Right lobe of liver (tissue), 6 donors: ENCODE results near the gene MTHFD1L. TPM values are rescaled to one million over a fixed set of nuclear protein-coding genes. Genes with fewer than 3 reads are reported as not detected.

Source experiments
- ATAC-seq, 4 donors: fragments of 200-7000 bp; cut with Tn5 transposase; one replicate each; pipeline ENCODE4 v1.9.1; 2020; ENCODE audit warnings: mild to moderate bottlenecking in 4 of 4, moderate library complexity in 4 of 4
- DNase-seq, 3 donors: peaks; one replicate each; pipeline ENCODE4 v3.0.0-alpha.2; 2020
- H3K27ac ChIP-seq, 3 donors: fragments of 200-600 bp; one replicate each; pipeline ENCODE4 v1.8.0; 2022
- H3K27me3 ChIP-seq, 2 donors: fragments of 200-600 bp; one replicate each; pipeline ENCODE4 v1.8.0; 2022
- H3K36me3 ChIP-seq, 4 donors: fragments of 200-600 bp; sonication (generic) in 1 of 4; one replicate each; pipeline versions ENCODE4 v1.5.1 to v1.8.0; 2017 to 2022; ENCODE audit warnings: control low read depth in 1 of 4
- H3K4me1 ChIP-seq, 4 donors: fragments of 200-600 bp; sonication (generic) in 1 of 4; one replicate each; pipeline versions ENCODE4 v1.5.1 to v1.8.0; 2017 to 2022; ENCODE audit warnings: control low read depth in 1 of 4
- H3K4me3 ChIP-seq, 3 donors: fragments of 200-600 bp; one replicate each; pipeline ENCODE4 v1.8.0; 2022
- H3K9me3 ChIP-seq, 4 donors: fragments of 200-600 bp; sonication (generic) in 1 of 4; one replicate each; pipeline versions ENCODE4 v1.5.1 to v1.8.0; 2017 to 2022; ENCODE audit warnings: control low read depth in 1 of 4
- CTCF ChIP-seq, 4 donors: fragments of 200-600 bp in 3 of 4; fragments of 450-650 bp in 1 of 4; IDR thresholded peaks; one replicate each; pipeline versions ENCODE4 v1.5.1 to v1.8.0; 2016 to 2022; ENCODE audit warnings: antibody characterized with exemption in 4 of 4, mild to moderate bottlenecking in 2 of 4
- POLR2A ChIP-seq: fragments of 450-650 bp; IDR thresholded peaks from one replicate; pipeline ENCODE4 v1.6.1; 2017; ENCODE audit warnings: antibody characterized with exemption, mild to moderate bottlenecking
- WGBS: methylation state at CpG from one replicate; pipeline ENCODE4 v1.1.6; 2018; ENCODE audit warnings: low coverage, low lambda C conversion rate; ENCODE audit not compliant: insufficient coverage; ENCODE audit errors: missing lambda C conversion rate; 5-methylcytosine and 5-hydroxymethylcytosine counted together
- intact Hi-C, 2 donors: fragments of 100-400 bp; cut with DNase I; formaldehyde crosslinking; loops; one replicate each; pipeline versions ENCODE4 v1.11.2 to v1.14.1; 2022
- total RNA-seq, 6 experiments: library from RNA; depleted of rRNA in 2 of 6; stranded (reverse); fragments of >200 nt in 2 of 6; fragmentation: NEBNext Ultra II Directional in 3 of 6; extraction: Animal tissue kit (Norgen Biotek cat#: 25700) in 3 of 6; gene quantifications; one replicate each; pipeline versions ENCODE4 v1.1.0 to v1.2.4, GENCODE V29; 2016 to 2023
- donor health status: DM: no; HTN: yes; CAD: no.
- donor health status: DM: no; HTN: no; CAD: no.
- donor health status: DM: no; HTN: no; CAD: no.
- donor health status: DM: no; HTN: yes; CAD: no.
- donor health status: DM: no; HTN: yes; CAD: no.

MTHFD1L gene
- total RNA-seq, 6 experiments from 2014 or later: 1.7 to 11.5 (median 4.9) TPM

- Histone ChIP-seq H3K9me3 (no peaks in the 10 kb centered on the region), H3K36me3 (no peaks in the 10 kb centered on the region), H3K4me3 (no peak overlapping the region), H3K4me1 (peaks cover 0 to 14% (median 0%) of the 10 kb centered on the region in 4 donors), H3K27ac (no peak overlapping the region), H3K27me3 (no peaks in the 10 kb centered on the region)
- ATAC-seq: no peak
- WGBS: 79% methylated on average over 7 of the region's 9 CpGs
- intact Hi-C loops: no loop called here
- no peak for DNase-seq
- TF ChIP-seq POLR2A (no peak), CTCF (IDR thresholded peaks at IDR 0.05) (no peak)
Measured at GRCh38 chr6:150878347-150879213, 13.1 kb downstream of the MTHFD1L start.

DNA sequence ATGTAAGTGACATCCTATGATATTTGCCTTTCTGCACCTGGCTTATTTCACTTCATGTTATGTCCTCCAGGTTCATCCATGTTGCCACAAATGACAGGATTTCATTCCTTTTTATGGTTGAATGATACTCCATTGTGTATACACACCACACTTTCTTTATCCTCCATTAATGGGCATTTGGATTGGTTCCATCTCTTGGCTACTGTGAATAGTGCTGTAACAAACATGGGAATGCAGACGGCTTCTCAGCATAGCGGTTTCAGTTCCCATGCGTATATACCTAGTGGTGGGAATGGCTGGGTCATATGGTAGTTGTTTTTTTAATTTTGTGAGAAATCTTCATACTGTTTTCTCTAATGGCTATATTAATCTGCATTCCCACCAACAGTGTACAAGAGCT, 14.8 kb downstream of the MTHFD1L start:
- intact Hi-C loops: no loop called here
- H3K27ac ChIP-seq: no peak overlapping the region
- H3K4me1 ChIP-seq: peaks cover 0 to 14% (median 0%) of the 10 kb centered on the region in 4 donors
- H3K36me3 ChIP-seq: no peaks in the 10 kb centered on the region
- TF ChIP-seq CTCF (IDR thresholded peaks at IDR 0.05) (no peak), POLR2A (no peak)
- DNase-seq: no peak
- 100% methylated on average over 3 of the region's 3 CpGs for WGBS
- H3K4me3 ChIP-seq: no peak overlapping the region
- H3K27me3 ChIP-seq: no peaks in the 10 kb centered on the region
- no peaks in the 10 kb centered on the region for H3K9me3 ChIP-seq
- ATAC-seq: no peak

GRCh38 chr6:150881911-150882481, 16.5 kb downstream of the MTHFD1L start:
- Histone ChIP-seq H3K36me3 (no peaks in the 10 kb centered on the region), H3K9me3 (no peaks in the 10 kb centered on the region), H3K27me3 (no peaks in the 10 kb centered on the region), H3K4me1 (peaks cover 0 to 6% (median 0%) of the 10 kb centered on the region in 4 donors), H3K27ac (peak overlapping the region; percentile 13 to 68 (median 38)), H3K4me3 (no peak overlapping the region)
- intact Hi-C loops: no loop called here
- TF ChIP-seq POLR2A: no peak
- no peak for TF ChIP-seq CTCF (IDR thresholded peaks at IDR 0.05)
- DNase-seq (no peak), ATAC-seq (peak; percentile 79 to 93 (median 84))
- 50% methylated on average over 3 of the region's 3 CpGs for WGBS

DNA sequence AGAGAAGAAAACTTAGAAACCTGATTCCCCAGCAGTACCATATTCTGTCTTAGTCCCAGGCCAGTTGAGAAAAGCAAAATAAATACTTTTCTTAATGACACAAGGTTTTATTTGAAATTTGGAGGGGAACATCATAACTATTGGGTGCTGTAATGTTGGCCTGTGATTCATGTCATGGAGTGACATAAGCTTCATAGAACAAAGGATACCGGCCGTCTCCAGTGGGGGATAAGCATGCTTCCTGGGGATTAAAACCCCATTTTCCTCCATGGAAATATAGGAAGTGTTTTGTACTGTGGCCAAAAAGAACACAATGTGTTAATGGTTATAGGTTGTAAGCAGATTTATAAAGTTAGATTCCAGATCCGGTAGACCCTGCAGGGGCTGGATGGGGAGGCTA, 18.0 kb downstream of the MTHFD1L start:
- intact Hi-C loops: no loop called here
- no peaks in the 10 kb centered on the region for H3K9me3 ChIP-seq
- DNase-seq (no peak), ATAC-seq (no peak)
- TF ChIP-seq CTCF (IDR thresholded peaks at IDR 0.05): no peak
- no peak for TF ChIP-seq POLR2A
- peaks cover 0 to 1% (median 0%) of the 10 kb centered on the region in 4 donors for H3K4me1 ChIP-seq
- 92% methylated on average over 2 of the region's 3 CpGs for WGBS
- no peak overlapping the region for H3K27ac ChIP-seq
- no peaks in the 10 kb centered on the region for H3K27me3 ChIP-seq
- no peak overlapping the region for H3K4me3 ChIP-seq
- H3K36me3 ChIP-seq: no peaks in the 10 kb centered on the region
